ENCODE measurements around the gene PRR14.
A peak's percentile ranks its signal among the peaks of the same experiment; 100 is the strongest.

The PRR14 gene

DNA sequence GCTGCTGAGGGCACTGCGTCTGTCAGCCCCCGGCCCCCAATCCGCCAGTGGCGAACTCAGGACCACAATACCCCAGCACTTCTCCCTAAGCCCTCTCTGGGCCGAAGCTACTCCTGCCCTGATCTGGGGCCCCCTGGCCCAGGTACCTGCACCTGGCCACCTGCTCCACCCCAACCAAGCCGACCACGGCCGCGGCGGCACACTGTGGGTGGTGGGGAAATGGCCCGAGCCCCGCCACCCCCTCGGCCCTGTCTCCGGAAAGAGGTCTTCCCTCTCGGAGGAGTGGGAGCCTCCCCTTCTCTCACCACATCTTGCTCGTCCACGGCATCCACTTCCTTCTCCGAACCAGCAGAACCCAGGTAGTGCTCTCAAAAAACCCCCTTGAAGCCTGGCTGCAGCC is 4.1 kb downstream of the PRR14 start:
- DNase-seq, result no peak
- no peak for TF ChIP-seq CTCF (IDR thresholded peaks at IDR 0.05)
- Histone ChIP-seq H3K4me1 (peaks cover 0 to 38% (median 28%) of the 10 kb centered on the region in 4 donors), H3K27ac (no peak overlapping the region), H3K9me3 (no peaks in the 10 kb centered on the region), H3K36me3 (peaks cover 38 to 46% (median 44%) of the 10 kb centered on the region in 3 donors), H3K27me3 (no peaks in the 10 kb centered on the region), H3K4me3 (no peak overlapping the region)
- intact Hi-C loops (cut with DNase I; ENCODE audit: low total_unique reads), result no loop called here

GRCh38 chr16:30655815-30656347 is 5.1 kb downstream of the PRR14 start:
- DNase-seq, result no peak
- intact Hi-C loops (cut with DNase I; ENCODE audit: low total_unique reads), result no loop called here

GRCh38 chr16:30656388-30656787 is 5.6 kb downstream of the PRR14 start:
- TF ChIP-seq CTCF (IDR thresholded peaks at IDR 0.05), result no peak
- Histone ChIP-seq H3K4me3 (no peak overlapping the region), H3K4me1 (peaks cover 0 to 51% (median 43%) of the 10 kb centered on the region in 4 donors), H3K36me3 (peaks cover 38 to 51% (median 51%) of the 10 kb centered on the region in 3 donors), H3K27ac (peak overlapping the region in 1 of 2 donors; percentile 85), H3K27me3 (no peaks in the 10 kb centered on the region), H3K9me3 (no peaks in the 10 kb centered on the region)
- intact Hi-C loops (cut with DNase I; ENCODE audit: low total_unique reads), result no loop called here
- DNase-seq, result no peak

More at GRCh38 chr16:30655815-30656347, 5.1 kb downstream of the PRR14 start:
- TF ChIP-seq CTCF (IDR thresholded peaks at IDR 0.05), result no peak
- Histone ChIP-seq H3K36me3 (peaks cover 38 to 46% (median 46%) of the 10 kb centered on the region in 3 donors), H3K9me3 (no peaks in the 10 kb centered on the region), H3K27me3 (no peaks in the 10 kb centered on the region), H3K4me3 (no peak overlapping the region), H3K4me1 (peaks cover 0 to 46% (median 37%) of the 10 kb centered on the region in 4 donors), H3K27ac (peak overlapping the region in 1 of 2 donors; percentile 85)

DNA sequence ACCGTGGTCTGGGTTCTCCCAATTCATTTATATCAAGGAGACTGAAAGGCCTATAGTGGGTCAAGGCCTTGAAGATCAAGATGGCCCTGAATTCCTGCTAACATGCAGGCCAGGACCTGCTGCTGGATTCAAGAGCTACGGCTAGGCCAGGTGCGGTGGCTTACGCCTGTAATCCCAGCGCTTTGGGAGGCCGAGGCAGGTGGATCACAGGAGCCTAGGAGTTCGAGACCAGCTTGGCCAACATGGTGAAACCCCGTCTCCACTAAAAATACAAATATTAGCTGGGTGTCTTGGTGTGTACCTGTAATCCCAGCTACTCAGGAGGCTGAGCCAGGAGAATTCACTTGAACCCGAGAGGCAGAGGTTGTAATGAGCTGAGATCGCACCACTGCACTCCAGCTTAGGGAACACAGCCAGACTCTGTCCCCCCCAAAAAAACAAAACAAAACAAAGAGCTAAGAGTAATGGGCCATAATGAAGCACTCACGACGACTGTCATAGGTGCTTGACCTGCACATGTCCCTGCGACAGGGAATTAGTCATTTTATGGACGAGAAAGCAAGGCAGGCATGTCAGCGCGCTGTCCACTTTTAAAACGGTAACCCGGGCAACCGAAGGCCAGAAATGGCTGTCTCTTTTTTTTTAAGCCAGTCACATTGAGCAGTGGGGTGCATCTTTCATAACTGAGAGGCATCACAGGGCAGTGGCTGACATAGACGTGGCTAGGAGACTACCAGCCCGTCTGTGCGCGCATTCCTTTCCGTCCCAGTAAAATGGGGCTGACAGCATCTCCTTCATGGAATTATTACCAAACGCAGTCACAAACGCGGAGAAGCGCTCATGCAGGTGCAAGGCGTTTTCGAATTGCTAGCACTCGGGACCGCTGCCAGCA is 6.5 kb downstream of the PRR14 start:
- intact Hi-C loops (cut with DNase I; ENCODE audit: low total_unique reads), result no loop called here
- no peaks in the 10 kb centered on the region for H3K27me3 ChIP-seq
- no peak for TF ChIP-seq CTCF (IDR thresholded peaks at IDR 0.05)
- peaks cover 0 to 52% (median 42%) of the 10 kb centered on the region in 4 donors for H3K4me1 ChIP-seq
- H3K27ac ChIP-seq, result peak overlapping the region; percentile 85 to 99
- no peak for DNase-seq
- peaks cover 39 to 58% (median 58%) of the 10 kb centered on the region in 3 donors for H3K36me3 ChIP-seq
- peak overlapping the region; percentile 44 to 56 for H3K4me3 ChIP-seq
- H3K9me3 ChIP-seq, result no peaks in the 10 kb centered on the region

DNA sequence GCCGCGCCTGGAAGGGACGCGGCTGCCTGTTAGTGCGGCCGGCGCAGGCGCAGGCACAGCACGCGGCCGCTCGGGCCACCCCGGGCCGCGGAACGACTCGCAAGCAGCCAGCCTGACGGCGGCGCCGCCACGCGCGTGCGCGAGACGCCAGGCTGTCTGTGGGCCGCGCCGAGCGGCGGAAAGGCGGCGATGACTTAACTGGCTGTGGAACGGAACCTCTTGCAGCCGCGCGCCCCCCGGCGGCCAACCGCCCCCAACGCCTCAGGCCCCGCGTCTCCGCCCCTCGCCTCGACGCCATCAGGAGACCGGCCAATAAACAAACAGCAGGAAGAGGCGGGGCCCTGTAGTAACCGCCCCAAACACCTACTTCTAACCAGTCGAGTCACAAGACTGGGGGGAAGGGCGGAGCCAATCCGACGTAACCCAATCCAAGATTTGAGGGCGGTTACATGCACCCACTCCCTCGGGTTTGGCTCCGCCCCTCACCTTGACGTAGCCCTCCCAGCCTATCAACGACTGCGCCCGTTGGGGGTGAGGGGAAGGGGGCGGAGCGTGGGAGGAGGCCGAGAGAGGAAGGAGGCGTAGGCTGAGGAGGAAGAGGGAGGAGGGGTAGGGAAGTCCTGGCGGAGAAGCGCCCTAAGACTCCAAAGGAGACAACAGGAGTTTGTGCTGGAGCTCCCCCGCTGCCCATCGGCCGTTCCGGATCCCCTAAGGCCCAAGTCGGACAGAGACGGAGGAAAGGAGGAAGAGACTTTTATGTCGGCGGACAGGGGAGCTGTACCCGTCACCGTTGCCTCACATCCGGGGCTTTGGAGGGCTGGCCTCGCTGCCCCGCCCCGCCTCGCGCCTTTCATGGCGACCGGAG is 7.3 kb downstream of the PRR14 start, which contains the start of gene FBRS:
Gene FBRS (plus strand): TSS at position 566 of the 865 bp plus-strand sequence. CDS start 1,088 bp downstream, outside the sequence.
- intact Hi-C loops (cut with DNase I; ENCODE audit: low total_unique reads), result loop anchor here (2.0 kb wide), 1 partner anchor 41 kb away; the partner anchor contains the start of gene SRCAP
- H3K4me3 ChIP-seq, result peak within 1 kb of the TSS; percentile 79 to 83
- peaks cover 0 to 50% (median 41%) of the 10 kb centered on the region in 4 donors for H3K4me1 ChIP-seq
- H3K9me3 ChIP-seq, result no peaks in the 10 kb centered on the region
- peak; percentile 100 for DNase-seq
- H3K36me3 ChIP-seq, result peaks cover 42 to 60% (median 58%) of the 10 kb centered on the region in 3 donors
- TF ChIP-seq CTCF (IDR thresholded peaks at IDR 0.05), result peak; percentile 72 to 80
- H3K27me3 ChIP-seq, result no peaks in the 10 kb centered on the region
- H3K27ac ChIP-seq, result peak within 1 kb of the TSS; percentile 97 to 99
